ENCODE results near the gene BFAR. TPM values are rescaled to one million over a fixed set of nuclear protein-coding genes. Genes with fewer than 3 reads are reported as not detected.

BFAR gene
- total RNA-seq, 4 donors from 2014 or later: 56.4 to 104 (median 83.1) TPM

- WGBS, 2 donors: 89 to 94% methylated on average over 6 of the region's 6 CpGs
- H3K27me3 ChIP-seq: no peaks in the 10 kb centered on the region
- H3K9me3 ChIP-seq: no peaks in the 10 kb centered on the region
- H3K4me3 ChIP-seq (replicated peaks in 1 of 3): no peak overlapping the region
- no peak for DNase-seq
- peaks cover 51 to 57% of the 10 kb centered on the region in 2 donors for H3K36me3 ChIP-seq
- H3K27ac ChIP-seq: no peak overlapping the region
- intact Hi-C loops (cut with DNase I): no loop called here
- H3K4me1 ChIP-seq: no peaks in the 10 kb centered on the region
- TF ChIP-seq CTCF (IDR thresholded peaks at IDR 0.05) (no peak), POLR2A (IDR thresholded peaks at IDR 0.05) (no peak)
These were observed 30.2 kb upstream of the BFAR start for GRCh38 chr16:14602443-14602963.

GRCh38 chr16:14606102-14606501 lies 26.6 kb upstream of the BFAR start:
- intact Hi-C loops (cut with DNase I): no loop called here
- no peak for TF ChIP-seq CTCF (IDR thresholded peaks at IDR 0.05)
- TF ChIP-seq POLR2A (IDR thresholded peaks at IDR 0.05): no peak
- Histone ChIP-seq H3K4me3 (replicated peaks in 1 of 3) (no peak overlapping the region), H3K9me3 (no peaks in the 10 kb centered on the region), H3K4me1 (no peaks in the 10 kb centered on the region), H3K36me3 (peaks cover 63 to 75% of the 10 kb centered on the region in 2 donors), H3K27ac (no peak overlapping the region), H3K27me3 (no peaks in the 10 kb centered on the region)
- WGBS, 2 donors: 87 to 95% methylated on average over 6 of the region's 6 CpGs
- no peak for DNase-seq

GRCh38 chr16:14608111-14608566 lies 24.6 kb upstream of the BFAR start:
- Histone ChIP-seq H3K9me3 (no peaks in the 10 kb centered on the region), H3K27me3 (no peaks in the 10 kb centered on the region), H3K4me3 (replicated peaks in 1 of 3) (no peak overlapping the region), H3K4me1 (no peaks in the 10 kb centered on the region), H3K36me3 (peaks cover 64 to 78% of the 10 kb centered on the region in 2 donors), H3K27ac (no peak overlapping the region)
- DNase-seq: no peak
- intact Hi-C loops (cut with DNase I): no loop called here
- TF ChIP-seq POLR2A (IDR thresholded peaks at IDR 0.05): no peak
- TF ChIP-seq CTCF (IDR thresholded peaks at IDR 0.05): no peak
- WGBS, 2 donors: 94 to 98% methylated on average over 4 of the region's 4 CpGs

GRCh38 chr16:14608604-14609003 lies 24.1 kb upstream of the BFAR start:
- Histone ChIP-seq H3K4me3 (replicated peaks in 1 of 3) (no peak overlapping the region), H3K9me3 (no peaks in the 10 kb centered on the region), H3K4me1 (no peaks in the 10 kb centered on the region), H3K27ac (no peak overlapping the region), H3K36me3 (peaks cover 64 to 74% of the 10 kb centered on the region in 2 donors), H3K27me3 (no peaks in the 10 kb centered on the region)
- DNase-seq: no peak
- 93 to 94% methylated on average over 6 of the region's 6 CpGs for WGBS, 2 donors
- TF ChIP-seq CTCF (IDR thresholded peaks at IDR 0.05) (no peak), POLR2A (IDR thresholded peaks at IDR 0.05) (no peak)
- intact Hi-C loops (cut with DNase I): no loop called here

- Histone ChIP-seq H3K27me3 (no peaks in the 10 kb centered on the region), H3K27ac (no peak overlapping the region), H3K4me3 (replicated peaks in 1 of 3) (no peak overlapping the region), H3K4me1 (no peaks in the 10 kb centered on the region), H3K36me3 (peaks cover 59 to 63% of the 10 kb centered on the region in 2 donors), H3K9me3 (no peaks in the 10 kb centered on the region)
- WGBS, 2 donors: 93 to 94% methylated on average over 6 of the region's 6 CpGs
- no peak for TF ChIP-seq CTCF (IDR thresholded peaks at IDR 0.05)
- TF ChIP-seq POLR2A (IDR thresholded peaks at IDR 0.05): no peak
- no peak for DNase-seq
- intact Hi-C loops (cut with DNase I): no loop called here
These were observed 23.0 kb upstream of the BFAR start for GRCh38 chr16:14609716-14610115.

Measured in thyroid gland (tissue), 4 donors.